Spinal cord (tissue), 10 donors: ENCODE results near the gene PAX3. TPM values are rescaled to one million over a fixed set of nuclear protein-coding genes. Genes with fewer than 3 reads are reported as not detected.
"Not testable (repeated sequence)": the region's sequence is repeated elsewhere in the genome, so short reads cannot be mapped to it uniquely, and the experiment has no call there.

Experiments used
- DNase-seq, 6 donors: peaks; one replicate each; pipeline versions ENCODE4 v3.0.0 to v3.0.0-alpha.2; 2013 to 2015; ENCODE audit warnings: low spot score in 6 of 6, low read depth in 4 of 6
- H3K27ac ChIP-seq: one replicate; pipeline ENCODE4 v1.5.1; 2013; ENCODE audit warnings: low read depth, low read length, control low read depth
- H3K27me3 ChIP-seq: one replicate; pipeline ENCODE4 v1.6.1; 2013; ENCODE audit warnings: low read length; ENCODE audit not compliant: control insufficient read depth, insufficient read depth
- H3K36me3 ChIP-seq: one replicate; pipeline ENCODE4 v1.6.1; 2013; ENCODE audit warnings: low read length; ENCODE audit not compliant: control insufficient read depth, insufficient read depth
- H3K4me1 ChIP-seq: one replicate; pipeline ENCODE4 v1.6.1; 2013; ENCODE audit warnings: low read length; ENCODE audit not compliant: control insufficient read depth, insufficient read depth
- H3K4me3 ChIP-seq: one replicate; pipeline ENCODE4 v1.5.1; 2013; ENCODE audit warnings: low read depth, low read length, control low read depth
- H3K9me3 ChIP-seq: one replicate; pipeline ENCODE4 v1.6.1; 2013; ENCODE audit warnings: low read length; ENCODE audit not compliant: control insufficient read depth, insufficient read depth
- WGBS: methylation state at CpG from one replicate; pipeline ENCODE4 v1.1.5; 2013; ENCODE audit warnings: missing lambda C conversion rate; ENCODE audit not compliant: insufficient coverage; 5-methylcytosine and 5-hydroxymethylcytosine counted together
- polyA plus RNA-seq, 2 donors: library from polyadenylated mRNA; unstranded; fragments of 120-200 nt; gene quantifications; one replicate each; pipeline ENCODE4 v1.2.1, GENCODE V29; 2013; ENCODE audit not compliant: insufficient read length in 2 of 2
- total RNA-seq, 2 donors: library from RNA; depleted of rRNA in 1 of 2; stranded (reverse); fragments of 120-200 nt in 1 of 2; fragments of >200 nt in 1 of 2; gene quantifications; one replicate each; pipeline versions ENCODE4 v1.2.3 to v1.2.4, GENCODE V29; 2013 to 2014
- donor health status: healthy.

PAX3 gene
- total and polyA plus RNA-seq, 4 donors: 9.4 to 14.2 (median 12.7) TPM

GRCh38 chr2:222167762-222168161 is 131.0 kb downstream of the PAX3 start:
- Histone ChIP-seq H3K4me1 (no peaks in the 10 kb centered on the region), H3K9me3 (no peaks in the 10 kb centered on the region)
- WGBS: 79% methylated on average over 4 of the region's 8 CpGs

DNA sequence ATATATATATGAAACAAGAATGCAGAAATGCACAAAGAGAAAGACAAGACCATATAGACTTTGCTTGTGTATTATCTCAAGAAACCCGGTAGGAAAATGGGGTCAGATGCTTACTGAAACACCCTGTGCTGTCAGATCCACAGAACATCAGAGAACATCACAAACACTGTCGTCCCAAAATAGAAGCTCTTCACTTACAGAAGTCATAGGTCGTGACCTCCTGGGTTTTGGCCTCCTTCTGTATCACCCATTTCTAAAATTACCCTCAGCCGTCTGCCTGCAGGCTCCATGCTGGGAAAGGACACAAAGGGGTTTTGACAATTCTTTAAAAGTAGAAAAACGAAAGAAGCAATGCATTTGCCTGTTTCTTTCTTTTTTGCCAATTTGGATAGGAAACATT is 137.9 kb downstream of the PAX3 start:
- H3K36me3 ChIP-seq: no peaks in the 10 kb centered on the region
- no peaks in the 10 kb centered on the region for H3K9me3 ChIP-seq
- no peaks in the 10 kb centered on the region for H3K4me1 ChIP-seq
- WGBS: 80% methylated on average over 1 of the region's 5 CpGs
- H3K27ac ChIP-seq: no peak overlapping the region
- DNase-seq: no peak
- H3K4me3 ChIP-seq: no peak overlapping the region
- H3K27me3 ChIP-seq: no peaks in the 10 kb centered on the region

More at GRCh38 chr2:222167762-222168161, 131.0 kb downstream of the PAX3 start:
- Histone ChIP-seq H3K36me3 (no peaks in the 10 kb centered on the region), H3K27me3 (peaks cover 3% of the 10 kb centered on the region), H3K4me3 (no peak overlapping the region), H3K27ac (no peak overlapping the region)
- no peak for DNase-seq

- no CpG with 5 or more reads among the region's 2 CpGs for WGBS
- no peak for DNase-seq
- H3K4me1 ChIP-seq: no peaks in the 10 kb centered on the region
- no peaks in the 10 kb centered on the region for H3K27me3 ChIP-seq
- no peaks in the 10 kb centered on the region for H3K9me3 ChIP-seq
- no peak overlapping the region for H3K27ac ChIP-seq
- no peaks in the 10 kb centered on the region for H3K36me3 ChIP-seq
- no peak overlapping the region for H3K4me3 ChIP-seq
Measured at GRCh38 chr2:222160125-222160524, 138.7 kb downstream of the PAX3 start.

- H3K4me3 ChIP-seq: no peak overlapping the region
- no peak overlapping the region for H3K27ac ChIP-seq
- no peaks in the 10 kb centered on the region for H3K36me3 ChIP-seq
- H3K27me3 ChIP-seq: no peaks in the 10 kb centered on the region
- no peaks in the 10 kb centered on the region for H3K4me1 ChIP-seq
- no peaks in the 10 kb centered on the region for H3K9me3 ChIP-seq
- WGBS: 100% methylated on average over 1 of the region's 4 CpGs
- no peak for DNase-seq
Measured at GRCh38 chr2:222159221-222159620, 139.6 kb downstream of the PAX3 start.

GRCh38 chr2:222155003-222155664 is 143.7 kb downstream of the PAX3 start:
- not testable (repeated sequence) for H3K4me3 ChIP-seq

More at GRCh38 chr2:222155003-222155664, 143.7 kb downstream of the PAX3 start:
- H3K27me3 ChIP-seq, H3K9me3 ChIP-seq, H3K36me3 ChIP-seq, H3K4me1 ChIP-seq, H3K27ac ChIP-seq, DNase-seq: not testable (repeated sequence)
- WGBS: 63% methylated on average over 11 of the region's 27 CpGs

Other genes with a start within 250 kb of the PAX3 start
- gene SGPP2, start 125.5 kb upstream of the PAX3 start, total RNA-seq: 1 to 10 TPM; 1.7 to 8.9 TPM
- 1 to 10 TPM; 4.4 to 5.2 TPM for gene SGPP2, start 125.5 kb upstream of the PAX3 start, polyA plus RNA-seq